PC-9 (cell line): Measurements from ENCODE around the gene MAGI2. TPM values are rescaled to one million over a fixed set of nuclear protein-coding genes. Genes with fewer than 3 reads are reported as not detected.

Source experiments
- BruUV-seq: library from RNA; stranded (reverse); fragments of 400-500 nt; replicated peaks from 2 replicates; lab custom pipeline; 2021; lab: Mats Ljungman, UMichigan
- CTCF ChIA-PET: fragments of 300-600 bp; sonication (Branson Sonifier 250); formaldehyde crosslinking; loops from one replicate; lab custom pipeline; 2022; ENCODE audit warnings: antibody characterized with exemption; lab: Charles Lee
- POLR2A ChIA-PET: fragments of 300-600 bp; sonication (Branson Sonifier 250); formaldehyde crosslinking; loops from one replicate; lab custom pipeline; 2022; ENCODE audit warnings: antibody characterized with exemption; ENCODE audit not compliant: unreplicated experiment; lab: Charles Lee
- DNase-seq, 2 experiments: peaks; one replicate each; pipeline versions ENCODE4 v3.0.0 to v3.0.0-alpha.2; 2015 to 2022; ENCODE audit warnings: mixed read lengths in 1 of 2
- H2AFZ ChIP-seq: fragments of 200-600 bp; sonication (generic); 2 replicates; pipeline ENCODE4 v1.8.1; 2017; ENCODE audit warnings: antibody characterized with exemption
- H3F3A ChIP-seq: fragments of 200-600 bp; sonication (generic); 2 replicates; pipeline ENCODE4 v1.8.1; 2017; ENCODE audit warnings: antibody characterized with exemption, mild to moderate bottlenecking, low read depth; ENCODE audit not compliant: insufficient read depth
- H3K27ac ChIP-seq: fragments of 200-600 bp; sonication (generic); 2 replicates; pipeline ENCODE4 v1.6.1; 2016; ENCODE audit warnings: mixed run types
- H3K27me3 ChIP-seq: fragments of 200-600 bp; sonication (generic); 2 replicates; pipeline ENCODE4 v1.6.1; 2016; ENCODE audit warnings: low read depth, mixed run types; ENCODE audit not compliant: insufficient read depth
- H3K36me3 ChIP-seq: fragments of 200-600 bp; sonication (generic); 2 replicates; pipeline ENCODE4 v1.6.1; 2016; ENCODE audit warnings: low read depth, mixed run types
- H3K4me1 ChIP-seq: fragments of 200-600 bp; sonication (generic); replicated peaks from 2 replicates; pipeline ENCODE4 v1.6.1; 2016; ENCODE audit warnings: mixed run types; ENCODE audit not compliant: insufficient read depth
- H3K4me2 ChIP-seq: fragments of 200-600 bp; sonication (generic); 2 replicates; pipeline ENCODE4 v1.6.1; 2017; ENCODE audit warnings: mixed run types
- H3K4me3 ChIP-seq: fragments of 200-600 bp; sonication (generic); 2 replicates; pipeline ENCODE4 v1.6.1; 2016; ENCODE audit warnings: mixed run types
- H3K79me2 ChIP-seq: fragments of 200-600 bp; sonication (generic); 2 replicates; pipeline ENCODE4 v1.6.1; 2017; ENCODE audit warnings: low read depth, mixed run types
- H3K9me2 ChIP-seq: fragments of 200-600 bp; sonication (generic); 2 replicates; pipeline ENCODE4 v1.8.1; 2017; ENCODE audit warnings: mild to moderate bottlenecking; ENCODE audit not compliant: insufficient read depth
- H3K9me3 ChIP-seq: fragments of 200-600 bp; sonication (generic); 2 replicates; pipeline ENCODE4 v1.8.1; 2016; ENCODE audit warnings: low read depth; ENCODE audit not compliant: insufficient read depth
- H4K20me1 ChIP-seq: fragments of 200-600 bp; sonication (generic); 2 replicates; pipeline ENCODE4 v1.8.1; 2017; ENCODE audit not compliant: insufficient read depth
- CTCF ChIP-seq: fragments of 200-600 bp; sonication (generic); conservative IDR thresholded peaks from 2 replicates; pipeline ENCODE4 v1.6.1; 2017; ENCODE audit warnings: mixed run types, antibody characterized with exemption, mild to moderate bottlenecking, moderate library complexity
- EZH2 ChIP-seq: fragments of 200-600 bp; sonication (generic); IDR thresholded peaks from 2 replicates; pipeline ENCODE4 v1.8.0; 2017; ENCODE audit warnings: antibody characterized with exemption, low read depth
- intact Hi-C: fragments of 100-400 bp; cut with micrococcal nuclease; formaldehyde crosslinking; loops from one replicate; pipeline ENCODE4 v1.10.0; 2022; ENCODE audit not compliant: unreplicated experiment
- total RNA-seq: library from RNA; stranded (reverse); gene quantifications from 2 replicates; pipeline ENCODE4 v1.2.3, GENCODE V29; 2021

Gene MAGI2
- total RNA-seq, 1 experiment from 2014 or later, result 0.92 TPM

DNA sequence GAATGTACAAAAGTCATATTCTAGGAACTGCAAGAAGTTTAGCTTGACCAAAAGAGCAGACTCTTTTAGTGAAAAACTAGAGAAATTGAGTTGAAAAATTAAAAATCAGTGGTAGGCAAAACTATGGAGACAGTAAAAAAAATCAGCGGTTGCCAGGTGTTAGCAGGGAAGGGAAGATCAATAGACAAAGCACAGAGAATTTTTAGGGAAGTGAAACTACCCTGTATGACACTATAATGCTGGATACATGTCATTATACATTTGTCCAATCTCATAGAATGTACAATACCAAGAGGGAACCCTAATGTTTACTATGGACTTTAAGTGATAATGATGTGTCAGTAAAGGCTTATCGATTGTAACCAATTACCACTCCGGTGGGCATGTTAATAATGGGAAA lies 761.9 kb downstream of the MAGI2 start:
- ChIA-PET CTCF (no interaction called here), POLR2A (no interaction called here)
- no peak overlapping the region for H2AFZ ChIP-seq
- DNase-seq, result no peak
- H3K27me3 ChIP-seq, result no peaks in the 10 kb centered on the region
- H3K9me2 ChIP-seq, result no peaks in the 10 kb centered on the region
- intact Hi-C loops, result no loop called here
- H3K4me1 ChIP-seq, result no peaks in the 10 kb centered on the region
- no peak overlapping the region for H3K4me3 ChIP-seq
- no peaks in the 10 kb centered on the region for H3K36me3 ChIP-seq
- no peaks in the 10 kb centered on the region for H3K79me2 ChIP-seq
- H3F3A ChIP-seq, result no peaks in the 10 kb centered on the region
- H3K27ac ChIP-seq, result no peak overlapping the region
- no peaks in the 10 kb centered on the region; the same call in 1 of the 2 replicates for H4K20me1 ChIP-seq
- H3K9me3 ChIP-seq, result no peaks in the 10 kb centered on the region
- no TSS peak for BruUV-seq
- H3K4me2 ChIP-seq, result no peak overlapping the region
- TF ChIP-seq CTCF, result no peak
- TF ChIP-seq EZH2, result no peak

- Histone ChIP-seq H3K27ac (no peak overlapping the region), H3K9me2 (no peaks in the 10 kb centered on the region), H3K27me3 (no peaks in the 10 kb centered on the region), H4K20me1 (no peaks in the 10 kb centered on the region; the same call in 1 of the 2 replicates), H3K4me3 (no peak overlapping the region), H3F3A (no peaks in the 10 kb centered on the region), H3K79me2 (no peaks in the 10 kb centered on the region), H2AFZ (no peak overlapping the region), H3K9me3 (no peaks in the 10 kb centered on the region), H3K4me2 (no peak overlapping the region), H3K4me1 (no peaks in the 10 kb centered on the region), H3K36me3 (no peaks in the 10 kb centered on the region)
- no peak for DNase-seq
- TF ChIP-seq CTCF (no peak), EZH2 (no peak)
- ChIA-PET CTCF (no interaction called here), POLR2A (no interaction called here)
- BruUV-seq, result no TSS peak
- intact Hi-C loops, result no loop called here
Measured at GRCh38 chr7:78690174-78690573, 763.3 kb downstream of the MAGI2 start.

- Histone ChIP-seq H3K9me3 (no peaks in the 10 kb centered on the region), H3K36me3 (no peaks in the 10 kb centered on the region), H2AFZ (no peak overlapping the region), H3K4me1 (no peaks in the 10 kb centered on the region), H3K4me3 (no peak overlapping the region), H3K27me3 (no peaks in the 10 kb centered on the region), H3K27ac (no peak overlapping the region), H3F3A (no peaks in the 10 kb centered on the region), H4K20me1 (no peaks in the 10 kb centered on the region; the same call in 1 of the 2 replicates), H3K79me2 (no peaks in the 10 kb centered on the region), H3K9me2 (no peaks in the 10 kb centered on the region), H3K4me2 (no peak overlapping the region)
- CTCF ChIA-PET, result no interaction called here
- no peak for DNase-seq
- TF ChIP-seq EZH2 (no peak), CTCF (no peak)
- BruUV-seq, result no TSS peak
- intact Hi-C loops, result no loop called here
- POLR2A ChIA-PET, result no interaction called here
Measured at GRCh38 chr7:78688376-78688775, 765.1 kb downstream of the MAGI2 start.
